ENCODE measurements around the gene SREK1IP1. TPM values are rescaled to one million over a fixed set of nuclear protein-coding genes. Genes with fewer than 3 reads are reported as not detected.

The SREK1IP1 gene
- total RNA-seq (10 to 100 TPM in 1 of 4 donors, 1 to 10 TPM in 3; 6.9 to 11.1 (median 8.6) TPM), polyA plus RNA-seq (1 to 10 TPM; 4.6 to 6.7 (median 5.9) TPM)
- long read RNA-seq, donor 1, full-length matches to known transcripts: 2 of 2 reads
- long read RNA-seq, donor 1, partial matches to known transcripts: 0 of 2 reads
- long read RNA-seq, donor 1, other reads (novel, unspliced or antisense): 0 of 2 reads
- long read RNA-seq, donor 2, full-length matches to known transcripts: 9 of 16 reads
- long read RNA-seq, donor 2, partial matches to known transcripts: 2 of 16 reads
- long read RNA-seq, donor 2, other reads (novel, unspliced or antisense): 5 of 16 reads

- H3K4me3 ChIP-seq: peak within 1 kb of the TSS; percentile 75
- intact Hi-C loops (cut with DNase I): no loop called here
- 0% methylated on average over 48 of the region's 48 CpGs for WGBS, 3 donors
- H3K27me3 ChIP-seq (ENCODE audit: insufficient read depth in 3 of 3, low read length in 2 of 3): no peaks in the 10 kb centered on the region
- H3K36me3 ChIP-seq (ENCODE audit: insufficient read depth in 1 of 2, low read depth in 1 of 2): peaks cover 0 to 9% of the 10 kb centered on the region in 2 donors
- H3K9me3 ChIP-seq: no peaks in the 10 kb centered on the region
- H3K27ac ChIP-seq: peak within 1 kb of the TSS; percentile 85
- peaks cover 40% of the 10 kb centered on the region for H3K4me1 ChIP-seq
- ATAC-seq: peak; percentile 97 to 99 (median 99)
- peak; percentile 79 to 89 for DNase-seq
- peak; percentile 13 for TF ChIP-seq CTCF (IDR thresholded peaks at IDR 0.05)
These were observed at the start of gene SREK1IP1, which contains the start of gene CWC27 for GRCh38 chr5:64768358-64769312. TSS of gene SREK1IP1 (minus strand) at chr5:64768691. CDS start at chr5:64768517, 174 bp downstream. TSS of gene CWC27 (plus strand) at chr5:64768930. CDS start at chr5:64769147, 217 bp downstream.

GRCh38 chr5:64818245-64818644 is 49.8 kb upstream of the SREK1IP1 start:
- 68 to 79% (median 78%) methylated on average over 3 of the region's 3 CpGs for WGBS, 3 donors
- Histone ChIP-seq H3K36me3 (ENCODE audit: insufficient read depth in 1 of 2, low read depth in 1 of 2) (no peaks in the 10 kb centered on the region), H3K27ac (no peak overlapping the region), H3K4me3 (no peak overlapping the region), H3K4me1 (no peaks in the 10 kb centered on the region), H3K27me3 (ENCODE audit: insufficient read depth in 3 of 3, low read length in 2 of 3) (no peaks in the 10 kb centered on the region), H3K9me3 (no peaks in the 10 kb centered on the region)
- no peak for TF ChIP-seq CTCF (IDR thresholded peaks at IDR 0.05)
- no peak for DNase-seq
- intact Hi-C loops (cut with DNase I): loop anchor here (10.0 kb wide), 2 partner anchors 217 to 287 kb away; no protein-coding TSS in a partner anchor
- no peak for ATAC-seq

GRCh38 chr5:64814073-64814472 is 45.6 kb upstream of the SREK1IP1 start:
- ATAC-seq (no peak), DNase-seq (no peak)
- 81 to 88% (median 88%) methylated on average over 2 of the region's 2 CpGs for WGBS, 3 donors
- Histone ChIP-seq H3K27me3 (ENCODE audit: insufficient read depth in 3 of 3, low read length in 2 of 3) (no peaks in the 10 kb centered on the region), H3K9me3 (no peaks in the 10 kb centered on the region), H3K36me3 (ENCODE audit: insufficient read depth in 1 of 2, low read depth in 1 of 2) (no peaks in the 10 kb centered on the region), H3K4me3 (no peak overlapping the region), H3K4me1 (no peaks in the 10 kb centered on the region), H3K27ac (no peak overlapping the region)
- TF ChIP-seq CTCF (IDR thresholded peaks at IDR 0.05): no peak
- intact Hi-C loops (cut with DNase I): loop anchor here (5.0 to 10.0 kb wide), 4 partner anchors 221 to 668 kb away; partner anchors contain the start of gene ADAMTS6 (in 1 of the 2)

GRCh38 chr5:64811050-64811640 is 42.7 kb upstream of the SREK1IP1 start:
- H3K27me3 ChIP-seq (ENCODE audit: insufficient read depth in 3 of 3, low read length in 2 of 3): no peaks in the 10 kb centered on the region
- ATAC-seq: peak in 2 of 4 donors; percentile 55 to 81
- WGBS, 3 donors: 90 to 96% (median 92%) methylated on average over 1 of the region's 1 CpG

More at GRCh38 chr5:64811050-64811640, 42.7 kb upstream of the SREK1IP1 start:
- intact Hi-C loops (cut with DNase I): loop anchor here (5.0 to 10.0 kb wide), 4 partner anchors 224 to 671 kb away; partner anchors contain the start of gene ADAMTS6 (in 1 of the 2)
- no peaks in the 10 kb centered on the region for H3K4me1 ChIP-seq
- H3K27ac ChIP-seq: no peak overlapping the region
- H3K9me3 ChIP-seq: no peaks in the 10 kb centered on the region
- peaks cover 4 to 19% of the 10 kb centered on the region in 2 donors for H3K36me3 ChIP-seq (ENCODE audit: insufficient read depth in 1 of 2, low read depth in 1 of 2)
- DNase-seq: no peak
- H3K4me3 ChIP-seq: no peak overlapping the region
- TF ChIP-seq CTCF (IDR thresholded peaks at IDR 0.05): peak; percentile 77
